GM12892 (cell line): Measurements from ENCODE around the gene C15orf62.

Experiments used
- DNase-seq: peaks from one replicate; pipeline ENCODE4 v3.0.0; 2011; ENCODE audit not compliant: insufficient read length
- FAIRE-seq: peaks from 2 replicates; lab custom pipeline; 2011; peaks lifted over from hg19 to GRCh38; lab: Jason Lieb, UNC
- POLR2A ChIP-seq: IDR thresholded peaks from 2 replicates; pipeline ENCODE4 v1.6.1; 2011; ENCODE audit warnings: low read depth, low read length, control low read depth
- POLR2AphosphoS5 ChIP-seq: IDR thresholded peaks from 2 replicates; pipeline ENCODE4 v1.6.1; 2011; ENCODE audit warnings: low read depth, low read length, control low read depth
- TAF1 ChIP-seq: IDR thresholded peaks from 2 replicates; pipeline ENCODE4 v1.6.1; 2011; ENCODE audit warnings: low read depth, mild to moderate bottlenecking, control low read depth, low read length, borderline replicate concordance

Gene C15orf62

GRCh38 chr15:40789119-40789518 is 19.3 kb downstream of the C15orf62 start:
- no peak for TF ChIP-seq TAF1
- no peak for TF ChIP-seq POLR2AphosphoS5
- TF ChIP-seq POLR2A = no peak
- DNase-seq = no peak
- FAIRE-seq = no peak

- DNase-seq (no peak), FAIRE-seq (no peak)
- no peak for TF ChIP-seq POLR2A
- no peak for TF ChIP-seq TAF1
- no peak for TF ChIP-seq POLR2AphosphoS5
Measured at GRCh38 chr15:40789999-40790398, 20.2 kb downstream of the C15orf62 start.

- TF ChIP-seq POLR2A = no peak
- TF ChIP-seq TAF1 = no peak
- TF ChIP-seq POLR2AphosphoS5 = no peak
- DNase-seq (no peak), FAIRE-seq (no peak)
Measured at GRCh38 chr15:40790718-40791117, 20.9 kb downstream of the C15orf62 start.

GRCh38 chr15:40792394-40792793 is 22.6 kb downstream of the C15orf62 start:
- TF ChIP-seq POLR2AphosphoS5 = no peak
- no peak for TF ChIP-seq TAF1
- no peak for TF ChIP-seq POLR2A
- no peak for FAIRE-seq
- DNase-seq = no peak

GRCh38 chr15:40793216-40793989 is 23.6 kb downstream of the C15orf62 start:
- TF ChIP-seq TAF1 (no peak), POLR2AphosphoS5 (no peak), POLR2A (no peak)
- FAIRE-seq = no peak
- DNase-seq = no peak

- TF ChIP-seq POLR2A (no peak), TAF1 (no peak), POLR2AphosphoS5 (no peak)
- no peak for FAIRE-seq
- DNase-seq = no peak
Measured at GRCh38 chr15:40796041-40796440, 26.3 kb downstream of the C15orf62 start.

GRCh38 chr15:40796512-40796911 is 26.7 kb downstream of the C15orf62 start:
- no peak for FAIRE-seq
- DNase-seq = no peak
- TF ChIP-seq POLR2AphosphoS5 (no peak), POLR2A (no peak), TAF1 (no peak)

- FAIRE-seq (no peak), DNase-seq (no peak)
- TF ChIP-seq TAF1 = no peak
- no peak for TF ChIP-seq POLR2AphosphoS5
- no peak for TF ChIP-seq POLR2A
Measured at GRCh38 chr15:40799523-40799922, 29.7 kb downstream of the C15orf62 start.

GRCh38 chr15:40803076-40803475 is 33.3 kb downstream of the C15orf62 start:
- FAIRE-seq (no peak), DNase-seq (no peak)
- TF ChIP-seq POLR2AphosphoS5 (no peak), TAF1 (no peak), POLR2A (no peak)

- no peak for TF ChIP-seq POLR2AphosphoS5
- TF ChIP-seq TAF1 = no peak
- no peak for TF ChIP-seq POLR2A
- no peak for FAIRE-seq
- no peak for DNase-seq
Measured at GRCh38 chr15:40803688-40804087, 33.9 kb downstream of the C15orf62 start.

GRCh38 chr15:40806672-40807027 is 36.9 kb downstream of the C15orf62 start:
- FAIRE-seq = peak; percentile 44
- TF ChIP-seq POLR2AphosphoS5 (no peak), TAF1 (no peak), POLR2A (no peak)

More at GRCh38 chr15:40806672-40807027, 36.9 kb downstream of the C15orf62 start:
- DNase-seq = no peak
